Fibroblast of pulmonary artery (primary cell): Measurements from ENCODE around the gene CAPZA2.
A peak's percentile ranks its signal among the peaks of the same experiment; 100 is the strongest.

Source experiments
- DNase-seq: peaks from one replicate; pipeline ENCODE4 v3.0.0-alpha.2; 2010; ENCODE audit warnings: low read depth
- H3K4me3 ChIP-seq: replicated peaks from 2 replicates; pipeline ENCODE4 v1.5.1; 2011; ENCODE audit warnings: low read depth, mild to moderate bottlenecking, control low read depth, low read length, moderate library complexity
- CTCF ChIP-seq: IDR thresholded peaks from 2 replicates; pipeline ENCODE4 v1.5.1; 2011; ENCODE audit warnings: mild to moderate bottlenecking, control low read depth, low read length, inconsistent platforms; ENCODE audit errors: missing control alignments

The CAPZA2 gene

GRCh38 chr7:116829041-116829440, 33.3 kb upstream of the CAPZA2 start:
- H3K4me3 ChIP-seq, result no peak overlapping the region
- DNase-seq, result no peak
- TF ChIP-seq CTCF, result no peak

GRCh38 chr7:116829493-116829892, 32.9 kb upstream of the CAPZA2 start:
- no peak for TF ChIP-seq CTCF

GRCh38 chr7:116832692-116833091, 29.7 kb upstream of the CAPZA2 start:
- H3K4me3 ChIP-seq, result no peak overlapping the region
- TF ChIP-seq CTCF, result no peak
- no peak for DNase-seq

More at GRCh38 chr7:116829493-116829892, 32.9 kb upstream of the CAPZA2 start:
- DNase-seq, result no peak
- H3K4me3 ChIP-seq, result no peak overlapping the region

GRCh38 chr7:116834815-116835504, 27.4 kb upstream of the CAPZA2 start:
- H3K4me3 ChIP-seq, result no peak overlapping the region
- peak; percentile 34 for DNase-seq
- no peak for TF ChIP-seq CTCF

GRCh38 chr7:116836048-116836447, 26.3 kb upstream of the CAPZA2 start:
- DNase-seq, result no peak
- H3K4me3 ChIP-seq, result no peak overlapping the region
- no peak for TF ChIP-seq CTCF

GRCh38 chr7:116836911-116837310, 25.5 kb upstream of the CAPZA2 start:
- TF ChIP-seq CTCF, result no peak
- no peak overlapping the region for H3K4me3 ChIP-seq
- no peak for DNase-seq

GRCh38 chr7:116837586-116837985, 24.8 kb upstream of the CAPZA2 start:
- no peak overlapping the region for H3K4me3 ChIP-seq
- no peak for TF ChIP-seq CTCF
- DNase-seq, result no peak
